Stimulated activated CD8-positive, alpha-beta memory T cell treated with anti-CD3 and anti-CD28 coated beads, Interleukin-12 subunit alpha, Interleukin-12 subunit beta, amount 100 ng/mL, for 24 hours (primary cell): ENCODE measurements around the gene POU2F2.

Experiments used
- DNase-seq: peaks from one replicate; pipeline ENCODE4 v3.0.0-alpha.2; 2020; ENCODE audit errors: extremely low read depth

Gene POU2F2

DNA sequence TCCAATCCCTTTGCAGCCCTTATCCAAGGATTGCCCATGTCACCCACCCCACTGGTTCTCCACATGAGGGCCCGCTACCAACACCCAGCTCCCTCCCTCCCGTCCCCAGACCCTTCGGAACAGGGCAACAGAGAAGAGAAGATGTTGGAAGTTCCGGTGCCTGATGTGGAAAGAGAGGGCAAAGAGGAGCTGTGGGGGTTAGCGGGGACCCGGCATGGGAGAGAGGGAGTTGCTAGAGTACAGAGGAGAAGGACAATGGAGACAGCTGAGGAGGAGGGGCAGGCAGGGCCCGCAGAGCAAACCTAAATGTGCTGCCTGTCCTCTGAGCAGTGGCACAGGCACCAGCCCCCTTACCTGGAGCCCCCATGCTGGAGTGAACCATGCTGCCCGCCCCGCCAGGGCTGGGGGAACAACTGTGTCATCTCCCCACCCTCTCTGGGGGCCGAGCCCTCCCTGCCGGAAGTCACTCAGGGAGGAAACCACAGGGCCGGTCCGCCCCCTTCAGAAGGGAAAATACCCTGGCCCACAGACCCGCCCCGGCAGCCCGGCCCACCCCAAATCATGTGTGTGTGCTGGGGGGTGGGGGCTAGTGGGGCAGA is at the start of gene POU2F2:
Gene POU2F2, minus strand, starts transcription at position 417 of the 599 bp plus-strand sequence. Its CDS starts 35 bp downstream, at position 382.
- peak; percentile 69 for DNase-seq

DNA sequence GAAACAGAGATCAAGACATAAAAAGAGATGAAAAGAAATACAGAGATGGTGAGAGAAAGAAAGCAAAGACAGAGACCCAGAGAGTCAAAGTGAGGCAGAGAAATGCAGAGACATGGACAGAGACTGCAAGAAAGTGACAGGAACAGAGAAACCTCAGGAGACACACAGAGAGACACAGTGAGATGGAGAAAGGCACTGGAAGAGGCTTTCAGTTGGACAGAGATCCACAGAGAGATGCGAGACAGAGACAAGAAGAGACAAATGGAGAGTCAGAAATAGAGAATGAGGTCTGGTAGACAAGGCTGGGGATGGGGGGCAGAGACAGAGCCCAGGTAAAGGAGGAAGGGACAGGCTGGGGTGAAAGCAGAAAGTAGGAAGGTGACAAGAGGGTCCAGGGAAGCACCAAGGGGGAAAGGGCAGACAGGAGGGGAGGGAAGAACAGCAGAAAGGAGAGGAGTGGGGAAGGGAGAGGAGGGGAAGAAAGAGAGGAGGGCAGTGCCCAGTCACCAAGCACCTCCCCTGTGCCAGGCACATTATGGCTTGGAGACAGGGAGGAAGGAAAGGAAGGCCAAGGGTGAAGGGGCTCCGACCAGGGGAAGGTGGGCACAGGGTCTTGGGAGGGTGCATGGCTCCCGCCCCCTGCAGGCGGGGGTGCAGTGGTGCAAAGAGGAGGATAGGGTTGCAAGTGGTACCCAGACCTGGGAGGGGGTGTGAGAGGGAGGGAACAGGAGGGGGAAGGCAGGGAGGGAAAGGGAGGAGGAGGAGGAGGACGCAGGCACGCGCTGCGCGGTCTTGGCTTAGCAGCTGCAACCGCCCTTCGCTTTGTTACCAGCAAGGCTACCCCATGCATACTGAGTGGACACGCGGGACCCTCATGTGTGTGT is 46.8 kb upstream of the POU2F2 start:
- no peak for DNase-seq

DNA sequence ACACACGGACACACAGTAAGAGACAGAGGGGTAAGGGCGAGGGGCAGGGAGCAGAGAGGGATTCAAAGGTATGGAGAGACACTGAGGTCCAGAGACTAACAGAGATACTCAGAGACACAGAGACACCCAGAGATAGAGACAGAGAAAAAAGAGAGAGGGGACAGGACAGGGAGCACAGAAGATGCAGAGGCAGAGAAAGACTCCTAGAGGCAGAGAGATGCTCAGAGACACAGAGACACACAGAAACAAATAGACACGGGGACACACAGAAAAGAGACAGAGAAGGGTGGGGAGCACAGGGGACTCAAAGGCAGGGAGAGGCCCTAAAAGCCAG is 45.4 kb upstream of the POU2F2 start:
- no peak for DNase-seq

DNA sequence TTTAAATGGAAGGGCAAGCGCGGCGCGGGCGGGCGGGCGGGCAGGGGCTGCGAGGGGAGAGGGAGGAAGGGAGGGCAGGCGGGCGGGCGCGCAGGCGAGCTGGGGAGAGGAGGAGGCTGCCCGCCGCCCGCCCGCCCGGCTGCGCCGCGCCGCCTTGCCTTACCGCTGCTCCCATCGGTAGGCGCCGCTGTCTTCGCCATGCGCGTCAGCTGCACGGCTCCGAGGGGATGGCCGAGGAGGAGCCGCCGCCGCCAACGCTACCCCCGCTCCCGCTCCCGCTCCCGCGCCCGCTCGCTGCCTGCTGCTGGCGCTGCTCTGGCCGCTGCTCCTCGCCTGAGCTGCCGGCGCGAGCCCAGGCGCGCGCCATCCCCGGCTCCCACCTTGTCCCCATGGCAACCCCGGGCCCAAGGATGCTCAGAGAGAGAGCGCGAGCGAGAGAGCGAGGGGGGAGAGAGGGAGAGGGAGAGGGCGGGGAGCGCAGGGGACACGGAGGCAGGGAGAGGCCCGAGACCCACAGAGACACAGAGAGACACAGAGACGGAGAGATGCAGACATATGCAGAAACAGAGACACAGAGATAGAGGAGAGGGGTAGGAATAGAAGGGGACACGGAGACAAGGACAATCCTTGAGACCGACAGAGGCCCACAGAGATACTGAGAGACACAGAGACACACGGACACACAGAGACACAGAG is 44.9 kb upstream of the POU2F2 start:
- DNase-seq: peak; percentile 47

DNA sequence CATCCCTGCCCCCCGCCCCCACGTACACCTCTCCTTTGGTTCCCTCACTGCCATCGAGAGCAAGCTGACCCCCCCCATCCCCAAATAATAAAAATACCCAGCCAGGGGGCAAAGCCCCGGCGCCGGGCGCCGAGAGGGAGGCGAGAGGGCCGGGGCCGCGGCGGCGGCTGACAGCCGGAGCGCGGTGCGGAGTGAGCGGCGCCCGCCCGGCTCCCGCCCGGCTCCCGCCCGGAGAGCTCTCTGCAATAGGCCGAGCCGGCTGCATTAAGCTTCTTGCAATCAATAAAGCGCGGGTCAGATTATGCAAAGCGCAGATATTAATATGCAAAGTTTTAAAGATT is 44.4 kb upstream of the POU2F2 start:
- DNase-seq: no peak

DNA sequence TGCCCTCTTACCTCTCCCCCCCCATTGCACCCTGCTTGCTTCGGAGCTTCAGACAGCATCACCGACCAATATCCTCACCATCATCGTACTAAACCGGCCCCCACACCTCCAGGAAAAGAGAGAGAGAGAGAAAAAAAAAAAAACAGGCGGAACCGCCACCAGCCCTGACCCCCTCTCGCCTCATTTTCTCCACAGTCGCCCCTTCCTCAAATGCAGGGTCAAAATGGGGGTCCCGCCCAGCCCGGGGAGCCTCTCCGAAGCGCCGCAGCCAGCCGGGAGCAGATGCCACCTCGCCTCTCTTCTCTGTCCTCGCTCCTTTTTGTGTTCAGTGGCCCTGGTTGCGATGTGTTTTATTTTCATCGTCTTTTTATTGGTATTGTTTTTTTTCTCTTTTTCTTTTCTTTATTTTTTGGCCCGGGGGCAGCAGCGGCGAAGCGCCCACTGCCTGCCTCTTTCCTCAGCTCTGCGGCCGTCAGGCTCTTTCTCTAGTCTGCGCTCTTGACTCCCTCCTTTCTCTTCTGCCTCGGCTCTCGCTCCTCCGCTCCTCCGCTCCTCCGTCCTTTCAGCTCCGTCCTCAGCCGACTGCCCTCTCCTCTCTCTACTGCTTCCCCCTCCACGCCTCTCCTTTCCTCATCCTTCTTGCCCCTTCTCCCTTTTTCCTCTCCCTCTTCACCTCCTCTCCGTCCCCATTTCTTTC is 43.9 kb upstream of the POU2F2 start:
- no peak for DNase-seq

DNA sequence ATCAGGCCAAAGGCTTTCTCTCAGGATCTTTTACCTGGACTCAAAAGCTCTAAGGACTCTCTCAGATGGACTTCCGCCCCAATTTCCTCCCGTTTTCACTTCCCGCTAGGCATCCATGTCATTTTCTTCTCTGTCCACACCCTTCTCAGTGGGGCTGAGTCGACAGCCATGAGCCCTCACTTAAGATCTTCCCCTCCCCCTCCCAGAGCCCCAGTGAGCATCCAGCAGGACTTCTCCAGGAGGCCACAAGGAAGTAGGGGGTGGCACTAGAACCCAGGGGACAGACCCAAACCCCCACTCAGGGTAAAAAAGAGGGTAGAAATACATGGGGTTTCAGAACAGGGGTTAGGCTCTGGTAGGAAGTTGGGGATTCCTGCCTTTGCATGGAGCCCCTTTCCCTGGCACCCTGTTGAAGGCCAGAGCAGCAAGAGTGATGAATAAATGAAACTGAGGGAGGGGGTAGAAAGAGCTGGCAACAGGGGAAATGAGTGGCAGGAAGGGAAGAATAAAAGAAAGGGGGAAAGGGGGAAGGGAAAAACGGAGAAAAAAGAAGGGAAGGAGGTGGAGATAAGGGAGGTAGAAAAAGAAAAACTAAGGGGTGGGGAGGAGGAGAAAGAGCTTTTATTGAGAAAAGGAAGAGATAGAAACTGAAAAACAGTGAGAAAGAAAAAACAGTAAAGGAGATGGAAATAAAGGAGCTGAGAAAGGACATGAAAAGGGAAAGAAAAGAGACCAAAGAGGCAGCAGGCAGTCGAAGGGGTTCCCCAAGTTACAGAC is 42.9 kb upstream of the POU2F2 start:
- DNase-seq: no peak

DNA sequence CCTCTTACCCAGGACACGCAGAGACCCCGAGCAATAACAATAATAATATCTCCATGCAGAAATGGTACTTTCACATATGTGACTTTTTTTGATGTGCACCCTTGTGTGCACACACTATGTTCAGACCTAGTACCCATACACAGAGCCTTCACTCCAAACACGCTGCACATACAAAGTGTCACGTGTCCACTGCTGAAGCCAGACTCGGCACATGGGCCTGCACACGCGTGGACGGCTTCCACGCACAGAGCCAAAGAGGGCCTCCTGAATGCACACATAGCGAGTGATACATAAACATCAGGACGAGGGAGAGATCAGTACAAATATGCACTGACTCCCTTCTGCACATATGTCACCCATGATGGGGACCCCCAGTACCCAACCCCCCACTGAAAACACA is 41.9 kb upstream of the POU2F2 start:
- no peak for DNase-seq

DNA sequence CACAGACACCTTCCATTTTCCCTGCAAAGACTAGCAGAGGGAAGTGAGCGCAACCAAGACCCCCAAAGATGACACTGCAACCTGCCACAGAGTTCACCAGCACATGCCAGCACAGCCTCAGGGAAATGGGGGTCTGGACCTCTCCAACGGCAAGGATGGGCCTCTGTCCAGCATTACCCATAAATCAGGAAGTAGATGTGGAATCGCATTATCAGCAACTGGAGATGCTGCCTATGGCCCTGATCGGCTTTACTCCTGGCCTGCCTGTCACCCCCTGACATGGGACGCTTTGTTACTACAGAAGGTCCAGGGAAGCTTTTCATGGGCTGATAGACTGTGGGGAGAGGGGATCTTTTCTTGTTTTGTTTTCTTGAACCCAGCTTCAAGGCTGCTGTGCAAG is 41.4 kb upstream of the POU2F2 start:
- DNase-seq: no peak

DNA sequence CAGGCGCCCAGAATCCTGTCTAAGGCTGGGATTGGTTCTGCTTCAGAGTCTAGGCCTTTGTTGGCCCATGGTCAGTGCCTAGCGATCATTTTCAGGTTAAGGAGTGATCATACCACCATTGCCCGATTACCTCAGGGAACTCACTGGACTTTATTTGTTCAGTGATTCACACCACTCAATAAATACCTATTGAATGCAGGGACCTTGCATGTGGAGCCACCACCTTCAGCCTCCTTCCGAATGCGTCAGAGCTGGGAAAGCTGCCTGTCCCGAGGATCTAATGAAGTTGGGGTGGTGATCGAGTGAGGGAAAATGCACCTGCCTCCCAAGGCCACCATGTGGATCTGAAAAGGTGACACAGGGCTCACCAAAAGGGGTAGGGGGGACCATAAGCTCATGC is 40.0 kb upstream of the POU2F2 start:
- DNase-seq: no peak

DNA sequence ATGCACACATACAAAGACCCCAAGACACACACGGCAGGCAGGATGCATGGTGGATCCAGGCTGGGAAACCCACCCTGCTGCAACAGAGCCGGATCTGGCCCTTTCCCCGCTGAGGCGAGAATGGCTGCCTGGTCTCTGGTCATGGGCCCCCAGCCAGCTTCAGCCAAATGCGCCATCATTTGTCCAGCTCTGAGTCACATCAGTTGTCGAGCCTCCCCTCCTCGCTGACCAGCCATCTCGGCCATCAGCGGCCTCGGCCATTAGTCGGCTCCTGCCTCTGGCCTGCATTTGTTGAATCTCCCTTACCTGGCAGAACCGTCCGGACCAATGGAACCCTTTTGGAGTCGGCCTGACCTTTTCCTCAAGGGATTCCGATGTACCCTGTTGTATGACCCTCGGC is 38.5 kb upstream of the POU2F2 start:
- DNase-seq: no peak

DNA sequence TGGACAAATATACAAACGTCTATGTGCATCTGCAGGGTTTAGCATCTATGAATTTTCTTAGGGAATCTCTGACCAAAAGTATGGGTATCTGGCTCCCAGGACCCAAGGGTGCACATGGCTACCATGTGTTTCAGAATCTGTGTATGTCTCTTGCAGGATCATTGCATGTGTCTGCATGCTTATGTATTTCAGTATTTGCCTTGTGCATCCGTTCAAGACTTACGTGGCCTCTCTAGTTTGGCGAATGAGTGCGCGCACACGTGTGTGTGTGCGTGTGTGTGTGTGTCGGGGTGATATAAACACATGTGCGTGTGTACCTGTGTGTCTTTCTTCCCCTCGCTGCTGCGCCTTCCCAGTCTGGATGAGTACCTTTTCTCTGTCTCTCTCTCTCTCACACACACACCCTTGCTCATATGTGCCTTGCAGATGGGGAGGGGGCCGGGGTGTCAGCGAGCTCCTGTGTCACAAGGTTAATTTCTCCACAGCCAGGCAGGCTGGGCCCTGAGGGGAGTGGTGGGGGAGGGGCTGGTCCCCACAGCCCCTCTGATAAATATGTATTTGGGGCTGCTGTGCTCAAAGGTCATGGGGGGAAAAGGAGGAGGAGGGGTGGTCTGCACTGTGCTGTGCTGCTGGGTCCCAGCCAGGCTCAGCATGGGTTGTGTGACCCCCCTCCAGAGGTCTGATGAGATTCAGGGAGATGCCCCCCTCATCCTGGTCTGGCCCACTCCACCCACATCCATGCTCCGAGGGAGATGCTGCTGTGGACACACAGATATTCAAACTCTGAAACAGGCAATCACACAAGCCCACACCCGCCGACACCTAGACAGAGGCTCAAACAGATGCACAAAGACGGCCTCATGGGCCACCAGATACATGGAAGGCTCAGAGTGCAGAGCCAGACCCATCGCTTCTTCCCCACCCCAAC is 37.5 kb upstream of the POU2F2 start:
- no peak for DNase-seq

DNA sequence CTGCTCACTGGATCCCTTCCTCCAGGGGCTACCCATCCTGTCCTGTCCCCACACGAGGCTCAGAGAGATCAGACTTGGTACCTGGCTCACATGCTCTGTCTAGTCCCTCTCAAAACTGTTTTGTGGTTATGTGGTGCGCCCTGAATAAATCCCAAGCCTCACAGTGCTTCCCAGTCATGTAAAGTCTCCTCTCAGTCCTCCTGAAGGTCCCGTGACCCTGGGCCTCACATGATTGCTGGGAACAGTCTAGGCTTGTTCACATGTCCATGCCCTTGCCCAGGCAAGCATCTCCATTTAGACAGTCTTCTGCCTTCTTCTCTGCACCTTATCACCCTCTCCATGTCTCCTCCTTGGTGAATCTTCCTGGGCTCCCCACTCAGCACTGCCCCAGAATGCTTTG is 36.0 kb upstream of the POU2F2 start:
- DNase-seq: no peak

DNA sequence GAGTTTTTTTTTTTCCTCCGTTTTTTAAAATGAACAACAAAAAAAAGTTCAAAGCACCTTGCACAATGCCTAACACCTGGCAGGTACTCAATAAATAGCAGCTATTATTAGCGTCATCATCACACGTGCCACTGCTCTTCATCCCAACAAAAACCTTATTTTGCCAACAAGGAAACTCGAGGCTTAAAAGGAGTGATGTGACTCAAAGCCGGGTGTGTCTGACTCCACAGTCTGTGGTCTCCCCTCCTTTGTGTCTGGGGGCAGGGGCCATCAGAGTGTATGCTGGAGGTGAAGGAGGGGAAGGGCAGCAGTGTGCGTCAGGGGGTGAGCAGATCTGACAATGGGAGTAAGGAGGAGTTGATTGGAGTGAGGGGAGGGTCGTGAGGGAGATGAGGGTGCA is 34.1 kb upstream of the POU2F2 start:
- DNase-seq: no peak

DNA sequence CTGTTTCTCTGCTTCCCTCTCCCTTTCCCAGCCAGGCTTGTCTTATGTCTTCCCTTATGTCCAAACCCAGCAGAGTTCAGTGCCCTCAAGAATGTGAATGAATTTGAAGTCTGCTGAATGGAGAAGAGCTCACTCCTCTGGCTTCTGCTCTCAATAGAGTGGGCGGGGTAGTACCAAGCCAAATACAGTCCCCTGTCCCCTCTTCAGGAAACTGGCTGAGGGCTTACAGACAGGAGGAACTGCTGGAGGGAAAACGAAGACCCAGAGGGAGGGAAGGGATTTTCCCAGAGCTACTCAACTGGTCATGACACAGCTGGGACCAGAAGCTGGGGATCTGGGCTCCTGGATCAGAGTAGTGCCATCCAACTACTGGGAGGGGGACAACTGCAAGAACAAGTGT is 32.9 kb upstream of the POU2F2 start:
- DNase-seq: no peak

DNA sequence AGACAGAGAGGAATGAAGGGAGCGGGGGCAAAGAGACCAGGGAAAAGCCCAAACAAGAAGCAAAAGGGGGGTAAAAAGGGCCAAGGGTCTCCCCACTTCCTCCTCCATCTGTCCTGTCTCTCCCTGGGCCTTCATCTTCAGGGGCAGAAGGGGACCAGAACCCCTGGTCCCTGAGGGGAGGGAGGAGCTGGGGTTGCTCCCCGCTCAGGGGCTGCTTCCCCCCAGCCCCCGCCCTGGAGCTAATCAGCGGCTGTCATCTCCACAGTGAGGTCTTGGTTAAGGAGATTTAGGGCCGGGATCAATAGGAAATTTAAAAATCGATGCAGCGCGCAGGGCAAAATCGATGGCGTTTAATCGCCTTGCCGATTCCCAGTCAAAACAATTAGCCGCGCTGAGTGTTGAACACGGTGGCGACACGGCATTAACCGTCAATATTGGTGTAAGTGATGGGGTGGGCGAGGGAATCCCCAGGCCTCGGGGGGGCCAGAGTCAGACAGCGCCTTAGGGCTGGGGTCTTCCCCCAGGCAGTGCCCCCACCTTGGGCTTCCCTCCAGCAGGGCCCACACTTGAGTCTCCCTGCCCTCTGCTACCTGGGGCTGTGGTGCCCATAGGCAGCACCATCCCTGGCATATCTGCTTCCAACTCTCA is 29.5 kb upstream of the POU2F2 start:
- DNase-seq: no peak

DNA sequence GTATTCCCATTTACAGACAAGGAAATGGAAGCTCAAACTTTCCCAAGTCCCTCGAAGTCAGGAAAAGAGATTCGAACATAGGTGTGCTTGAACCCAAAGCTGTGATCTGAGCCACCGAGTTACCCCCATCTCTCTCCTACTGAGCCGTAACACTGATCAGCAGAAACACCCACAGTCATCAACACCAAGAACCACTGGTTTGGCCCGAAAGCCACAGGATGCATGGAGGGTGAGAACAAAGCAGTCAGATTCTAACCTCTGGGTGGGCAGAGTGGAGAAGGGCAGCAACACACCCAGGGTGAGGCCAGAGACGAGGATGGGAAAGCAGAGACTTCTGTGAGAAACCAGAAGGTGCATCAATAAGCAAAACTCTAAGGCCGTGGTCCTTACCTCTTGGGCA is 27.7 kb upstream of the POU2F2 start:
- DNase-seq: no peak

DNA sequence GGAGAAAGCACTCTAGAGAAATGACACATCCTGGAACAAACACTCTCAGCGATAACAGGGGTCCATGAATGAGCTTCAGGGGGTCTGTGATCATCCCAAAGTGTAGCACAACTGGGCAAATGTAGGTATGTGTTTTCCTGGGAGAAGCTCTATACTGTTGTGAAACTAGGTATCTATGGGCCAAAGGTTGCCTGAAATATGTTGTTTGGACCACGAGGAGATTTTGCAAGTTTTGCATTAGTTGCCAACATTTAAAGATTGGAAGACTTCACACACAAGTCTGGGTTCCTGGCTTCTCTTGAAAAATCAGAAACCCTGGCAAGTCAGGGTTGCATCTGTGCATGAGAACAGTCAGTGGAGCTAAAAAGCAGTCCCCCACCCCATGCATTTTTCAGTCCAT is 26.7 kb upstream of the POU2F2 start:
- no peak for DNase-seq

DNA sequence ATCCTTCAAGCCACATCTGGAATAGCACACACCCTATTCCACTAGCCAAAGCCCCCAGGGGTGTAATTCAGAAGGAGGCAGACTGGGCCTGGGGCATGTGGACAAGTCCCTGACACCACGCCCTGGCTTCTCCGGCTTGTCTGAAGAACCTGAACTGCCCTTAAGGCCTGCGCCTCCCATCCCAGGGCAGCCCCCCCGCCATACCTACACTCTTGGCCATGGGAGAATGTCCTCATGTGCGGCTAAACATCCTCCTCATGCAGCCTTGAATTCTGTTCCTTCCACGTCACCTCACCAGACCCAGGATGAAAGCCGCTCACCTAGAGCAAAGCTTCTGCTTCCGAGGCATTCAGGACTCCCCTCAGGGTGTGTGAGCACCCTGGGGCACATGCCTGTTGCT is 24.3 kb upstream of the POU2F2 start:
- DNase-seq: no peak

DNA sequence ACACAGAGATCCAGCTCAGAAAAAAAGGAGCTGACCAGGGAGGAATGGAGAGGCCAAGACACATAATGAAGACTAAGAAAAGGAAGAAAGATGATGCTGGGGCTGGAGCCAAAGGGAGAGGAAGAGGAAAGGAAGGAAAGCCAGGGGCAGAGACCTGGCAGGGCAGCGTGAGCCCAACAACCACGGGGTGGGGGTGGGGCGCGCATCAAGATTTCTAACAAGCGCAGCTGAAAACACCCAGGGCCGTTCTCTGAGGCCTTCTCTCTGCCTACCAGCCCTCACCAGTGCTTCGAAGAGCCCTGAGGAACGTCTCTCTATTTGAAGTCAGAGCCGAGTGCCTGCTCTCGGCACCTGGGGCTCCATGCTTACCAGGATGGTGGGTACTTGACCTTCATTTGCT is 23.6 kb upstream of the POU2F2 start:
- DNase-seq: no peak
